MM.1S (cell line): ENCODE results near the gene GCM1.
"Not testable (repeated sequence)": the region's sequence is repeated elsewhere in the genome, so short reads cannot be mapped to it uniquely, and the experiment has no call there.

Source experiments
- DNase-seq: peaks from one replicate; pipeline ENCODE4 v3.0.0-alpha.2; 2015
- H2AFZ ChIP-seq: fragments of 300-600 bp; sonication (generic); 2 replicates; pipeline ENCODE4 v1.6.0; 2016; ENCODE audit warnings: antibody characterized with exemption, low read length
- H3F3A ChIP-seq: fragments of 300-600 bp; sonication (generic); 2 replicates; pipeline ENCODE4 v1.6.1; 2016; ENCODE audit warnings: mild to moderate bottlenecking, antibody characterized with exemption, low read length, moderate library complexity, mixed read lengths; ENCODE audit not compliant: insufficient read depth
- H3K27ac ChIP-seq: fragments of 300-600 bp; sonication (generic); 2 replicates; pipeline ENCODE4 v1.5.1; 2016; ENCODE audit warnings: mild to moderate bottlenecking, low read length
- H3K27me3 ChIP-seq: fragments of 300-600 bp; sonication (generic); replicated peaks from 2 replicates; pipeline ENCODE4 v1.6.0; 2016; ENCODE audit warnings: low read length; ENCODE audit not compliant: insufficient read depth
- H3K36me3 ChIP-seq: fragments of 300-600 bp; sonication (generic); replicated peaks from 2 replicates; pipeline ENCODE4 v1.6.1; 2016; ENCODE audit warnings: mild to moderate bottlenecking, low read length, mixed read lengths; ENCODE audit not compliant: insufficient read depth
- H3K4me1 ChIP-seq: fragments of 300-600 bp; sonication (generic); 2 replicates; pipeline ENCODE4 v1.6.1; 2016; ENCODE audit warnings: low read length, mixed read lengths
- H3K4me2 ChIP-seq: fragments of 300-600 bp; sonication (generic); 2 replicates; pipeline ENCODE4 v1.6.0; 2016; ENCODE audit warnings: low read depth, low read length
- H3K4me3 ChIP-seq: fragments of 300-600 bp; sonication (generic); 2 replicates; pipeline ENCODE4 v1.5.1; 2016; ENCODE audit warnings: low read length, mixed read lengths
- H3K79me2 ChIP-seq: fragments of 300-600 bp; sonication (generic); 2 replicates; pipeline ENCODE4 v1.6.1; 2016; ENCODE audit warnings: mixed run types, low read length, mixed read lengths
- H3K9ac ChIP-seq: fragments of 300-600 bp; sonication (generic); 2 replicates; pipeline ENCODE4 v1.6.1; 2016; ENCODE audit warnings: low read length, mixed read lengths
- H3K9me2 ChIP-seq: fragments of 300-600 bp; sonication (generic); replicated peaks from 2 replicates; pipeline ENCODE4 v1.6.1; 2016; ENCODE audit warnings: mild to moderate bottlenecking, low read length, mixed read lengths; ENCODE audit not compliant: insufficient read depth
- H3K9me3 ChIP-seq: fragments of 300-600 bp; sonication (generic); replicated peaks from 2 replicates; pipeline ENCODE4 v1.6.1; 2016; ENCODE audit warnings: mild to moderate bottlenecking, low read length, mixed read lengths; ENCODE audit not compliant: insufficient read depth
- H4K20me1 ChIP-seq: fragments of 300-600 bp; sonication (generic); 2 replicates; pipeline ENCODE4 v1.6.1; 2016; ENCODE audit warnings: mild to moderate bottlenecking, low read length, moderate library complexity, mixed read lengths; ENCODE audit not compliant: insufficient read depth
- EZH2 ChIP-seq: fragments of 300-600 bp; sonication (generic); optimal IDR thresholded peaks from 2 replicates; pipeline ENCODE3; 2017; ENCODE audit warnings: low read depth, mild to moderate bottlenecking, antibody characterized with exemption, low read length, mixed read lengths
- EZH2phosphoT487 ChIP-seq: fragments of 300-600 bp; sonication (generic); IDR thresholded peaks from 2 replicates; pipeline ENCODE4 v1.6.1; 2018; ENCODE audit warnings: antibody characterized with exemption, low read length
- TF ChIP-seq, protein P1 (sequence below): fragments of 300-600 bp; sonication (generic); IDR thresholded peaks from 2 replicates; pipeline ENCODE4 v1.5.1; 2016; ENCODE audit warnings: antibody characterized with exemption, low read length, mixed read lengths

The GCM1 gene

DNA sequence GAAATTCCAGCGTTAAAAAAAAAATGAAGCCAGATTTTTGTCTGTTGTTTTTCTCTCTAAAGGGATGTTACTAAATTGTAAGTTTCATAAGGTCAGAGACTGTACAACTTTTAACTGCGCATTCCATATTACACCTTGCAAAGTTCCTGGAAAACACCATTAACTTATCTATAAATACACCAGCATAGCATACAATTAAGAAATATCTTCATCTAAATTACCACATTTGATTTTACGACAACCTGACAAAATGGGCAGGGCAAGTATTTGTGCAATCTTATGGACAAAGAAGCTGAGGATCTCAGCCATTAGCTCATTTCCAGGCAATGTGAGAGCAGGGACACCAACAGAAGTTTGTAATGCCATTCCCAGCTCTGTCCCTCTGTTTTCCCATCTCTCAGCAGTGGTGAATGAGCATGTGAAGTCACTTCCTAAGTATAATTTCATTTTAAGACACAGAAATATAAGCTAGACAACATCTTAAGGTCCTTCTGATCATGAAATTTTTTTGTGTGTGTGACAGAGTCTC is 12.9 kb upstream of the GCM1 start:
- H3K27me3 ChIP-seq: no peaks in the 10 kb centered on the region
- H3K36me3 ChIP-seq: no peaks in the 10 kb centered on the region
- no peak overlapping the region for H3K27ac ChIP-seq
- no peaks in the 10 kb centered on the region for H3K9me3 ChIP-seq
- H3K4me1 ChIP-seq: peaks cover 7% of the 10 kb centered on the region; the same call in 1 of the 2 replicates
- TF ChIP-seq EZH2: no peak
- TF ChIP-seq, protein P1, sequence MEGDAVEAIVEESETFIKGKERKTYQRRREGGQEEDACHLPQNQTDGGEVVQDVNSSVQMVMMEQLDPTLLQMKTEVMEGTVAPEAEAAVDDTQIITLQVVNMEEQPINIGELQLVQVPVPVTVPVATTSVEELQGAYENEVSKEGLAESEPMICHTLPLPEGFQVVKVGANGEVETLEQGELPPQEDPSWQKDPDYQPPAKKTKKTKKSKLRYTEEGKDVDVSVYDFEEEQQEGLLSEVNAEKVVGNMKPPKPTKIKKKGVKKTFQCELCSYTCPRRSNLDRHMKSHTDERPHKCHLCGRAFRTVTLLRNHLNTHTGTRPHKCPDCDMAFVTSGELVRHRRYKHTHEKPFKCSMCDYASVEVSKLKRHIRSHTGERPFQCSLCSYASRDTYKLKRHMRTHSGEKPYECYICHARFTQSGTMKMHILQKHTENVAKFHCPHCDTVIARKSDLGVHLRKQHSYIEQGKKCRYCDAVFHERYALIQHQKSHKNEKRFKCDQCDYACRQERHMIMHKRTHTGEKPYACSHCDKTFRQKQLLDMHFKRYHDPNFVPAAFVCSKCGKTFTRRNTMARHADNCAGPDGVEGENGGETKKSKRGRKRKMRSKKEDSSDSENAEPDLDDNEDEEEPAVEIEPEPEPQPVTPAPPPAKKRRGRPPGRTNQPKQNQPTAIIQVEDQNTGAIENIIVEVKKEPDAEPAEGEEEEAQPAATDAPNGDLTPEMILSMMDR: no peak
- TF ChIP-seq EZH2phosphoT487: no peak
- H4K20me1 ChIP-seq: no peaks in the 10 kb centered on the region
- no peak overlapping the region for H3K9ac ChIP-seq
- H3K4me3 ChIP-seq: no peak overlapping the region
- no peak overlapping the region for H2AFZ ChIP-seq
- H3K79me2 ChIP-seq: no peaks in the 10 kb centered on the region
- H3K4me2 ChIP-seq: no peak overlapping the region
- H3F3A ChIP-seq: no peaks in the 10 kb centered on the region
- H3K9me2 ChIP-seq: no peaks in the 10 kb centered on the region
- no peak for DNase-seq

DNA sequence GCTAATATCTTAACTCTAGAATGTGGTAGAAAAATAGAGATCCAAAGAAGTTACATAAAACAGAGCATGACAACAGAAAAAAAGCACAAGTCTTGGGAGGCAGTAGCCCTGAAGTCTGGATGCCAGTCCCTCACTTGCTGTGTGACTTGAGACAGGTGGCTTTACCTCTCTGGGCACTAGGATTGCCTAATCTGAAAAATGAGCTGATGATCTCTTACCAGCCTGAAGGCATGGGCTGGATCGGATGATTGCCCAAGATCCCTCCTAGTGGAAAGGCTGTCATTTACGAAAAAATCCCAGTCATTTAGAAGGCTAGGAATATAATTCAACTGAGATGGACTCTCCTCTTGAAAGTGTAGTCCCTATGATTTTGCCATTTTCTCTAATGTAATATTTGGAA is 10.9 kb upstream of the GCM1 start:
- Histone ChIP-seq H3K4me1 (peaks cover 7% of the 10 kb centered on the region; the same call in 1 of the 2 replicates), H3K36me3 (no peaks in the 10 kb centered on the region), H3F3A (no peaks in the 10 kb centered on the region), H3K4me3 (no peak overlapping the region), H3K9ac (no peak overlapping the region), H3K27me3 (no peaks in the 10 kb centered on the region), H3K9me2 (no peaks in the 10 kb centered on the region), H3K9me3 (no peaks in the 10 kb centered on the region), H3K4me2 (no peak overlapping the region), H3K27ac (no peak overlapping the region), H2AFZ (no peak overlapping the region), H3K79me2 (no peaks in the 10 kb centered on the region), H4K20me1 (no peaks in the 10 kb centered on the region)
- TF ChIP-seq EZH2phosphoT487 (no peak), EZH2 (no peak)
- TF ChIP-seq, protein P1: no peak
- no peak for DNase-seq

DNA sequence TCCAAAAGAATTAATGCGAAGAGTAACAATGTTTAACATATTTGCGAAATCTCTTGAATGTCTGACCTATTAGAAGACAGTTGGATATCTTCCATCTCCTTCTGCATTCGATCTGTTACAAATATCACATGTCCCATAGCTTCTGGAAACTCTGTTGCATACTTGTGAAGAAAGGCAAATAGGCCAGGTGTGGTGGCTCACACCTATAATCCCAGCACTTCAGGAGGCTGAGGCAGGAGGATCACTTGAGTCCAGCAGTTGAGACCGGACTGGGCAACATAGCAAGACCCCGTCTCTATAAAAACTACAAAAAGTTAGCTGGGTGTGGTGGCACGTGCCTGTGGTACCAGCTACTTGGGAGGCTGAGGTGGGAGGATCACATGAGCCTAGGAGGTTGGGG is 9.4 kb upstream of the GCM1 start:
- not testable (repeated sequence) for H3K27ac ChIP-seq, H3K9me3 ChIP-seq, H3K4me1 ChIP-seq, H3K4me2 ChIP-seq, H3K9ac ChIP-seq, H3F3A ChIP-seq, H2AFZ ChIP-seq, H3K9me2 ChIP-seq, DNase-seq, H3K4me3 ChIP-seq, H3K36me3 ChIP-seq, H4K20me1 ChIP-seq, H3K79me2 ChIP-seq, H3K27me3 ChIP-seq

DNA sequence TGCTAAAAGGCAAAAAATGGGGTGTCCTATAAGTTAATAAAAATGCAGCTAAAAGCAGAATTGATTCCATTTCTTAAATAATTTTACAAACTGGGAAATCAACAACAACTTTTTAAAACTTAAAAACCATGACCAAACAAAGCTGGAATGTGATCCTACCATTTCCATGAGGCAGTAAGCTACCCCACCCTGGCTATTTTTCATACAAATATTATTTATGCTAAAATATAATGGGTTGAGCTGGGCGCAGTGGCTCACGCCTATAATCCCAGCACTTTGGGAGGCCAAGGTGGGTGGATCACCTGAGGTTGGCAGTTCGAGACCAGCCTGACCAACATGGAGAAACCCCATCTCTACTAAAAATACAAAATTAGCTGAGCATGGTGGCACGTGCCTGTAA is 6.6 kb upstream of the GCM1 start:
- not testable (repeated sequence) for H3K4me1 ChIP-seq, H3K27me3 ChIP-seq, DNase-seq, H3K9ac ChIP-seq, H3K36me3 ChIP-seq, H3K9me2 ChIP-seq, H3K4me3 ChIP-seq, H3K4me2 ChIP-seq, H3K27ac ChIP-seq, H4K20me1 ChIP-seq, H3F3A ChIP-seq, H3K9me3 ChIP-seq, H2AFZ ChIP-seq, H3K79me2 ChIP-seq
